ENCODE data around the gene ABCA1.
"Not testable (repeated sequence)": the region's sequence is repeated elsewhere in the genome, so short reads cannot be mapped to it uniquely, and the experiment has no call there.

The ABCA1 gene

DNA sequence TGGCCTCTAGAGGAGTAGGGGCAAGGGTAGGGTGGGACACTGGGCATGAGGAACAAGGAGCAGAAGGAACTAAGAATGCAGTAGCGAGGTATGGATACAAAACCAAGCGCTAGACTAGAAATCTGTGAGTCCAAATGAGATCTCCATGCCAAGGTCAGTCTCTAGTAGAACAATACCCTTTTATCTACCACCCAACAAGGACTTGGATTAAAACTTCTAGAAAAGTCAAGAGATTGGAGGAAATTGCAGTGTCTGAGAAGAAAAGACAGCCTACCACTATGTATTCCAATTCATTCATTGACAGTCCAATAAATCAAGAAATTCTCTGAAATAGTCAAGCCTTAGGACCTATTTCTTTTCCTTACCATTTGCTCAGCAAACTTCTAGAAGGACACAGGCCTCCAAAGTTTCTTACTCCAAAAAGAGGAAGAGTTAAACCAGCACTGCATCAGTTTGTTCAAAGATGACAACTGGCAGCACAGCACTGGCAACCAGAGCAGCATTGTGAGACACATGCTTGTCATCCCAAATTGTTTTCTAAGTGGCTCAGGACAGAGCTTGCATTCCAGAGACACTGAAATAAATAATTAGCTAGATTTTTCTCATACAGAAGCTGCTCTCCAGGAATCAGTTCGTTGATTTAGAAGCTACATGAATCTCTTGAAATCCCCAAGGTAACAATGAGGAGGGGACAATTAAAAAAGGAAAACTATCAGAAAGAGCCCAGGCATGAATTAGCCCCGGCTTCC, 22.6 kb downstream of the ABCA1 start:
- Histone ChIP-seq H3K9ac (ENCODE audit: low read length in 2 of 2) (no peak overlapping the region), H3K36me3 (ENCODE audit: control insufficient read depth in 2 of 2, insufficient read depth in 2 of 2, low read length in 2 of 2) (peaks cover 5 to 11% of the 10 kb centered on the region in 2 donors), H3K27me3 (ENCODE audit: control insufficient read depth in 1 of 2, insufficient read depth in 2 of 2, low read length in 2 of 2) (no peaks in the 10 kb centered on the region), H3K4me3 (ENCODE audit: low read length in 2 of 2) (no peak overlapping the region), H3K4me1 (ENCODE audit: control insufficient read depth, insufficient read depth, low read length) (peaks cover 54% of the 10 kb centered on the region), H3K9me3 (ENCODE audit: control insufficient read depth in 2 of 2, low read length in 2 of 2) (no peaks in the 10 kb centered on the region), H3K27ac (ENCODE audit: low read length) (peak overlapping the region; percentile 58)

- Histone ChIP-seq H3K9ac (ENCODE audit: low read length in 2 of 2) (no peak overlapping the region), H3K27ac (ENCODE audit: low read length) (no peak overlapping the region), H3K27me3 (ENCODE audit: control insufficient read depth in 1 of 2, insufficient read depth in 2 of 2, low read length in 2 of 2) (no peaks in the 10 kb centered on the region), H3K36me3 (ENCODE audit: control insufficient read depth in 2 of 2, insufficient read depth in 2 of 2, low read length in 2 of 2) (peaks cover 11 to 16% of the 10 kb centered on the region in 2 donors), H3K9me3 (ENCODE audit: control insufficient read depth in 2 of 2, low read length in 2 of 2) (no peaks in the 10 kb centered on the region), H3K4me1 (ENCODE audit: control insufficient read depth, insufficient read depth, low read length) (peaks cover 41% of the 10 kb centered on the region), H3K4me3 (ENCODE audit: low read length in 2 of 2) (no peak overlapping the region)
Observed at GRCh38 chr9:104903609-104904008, 24.3 kb downstream of the ABCA1 start.

DNA sequence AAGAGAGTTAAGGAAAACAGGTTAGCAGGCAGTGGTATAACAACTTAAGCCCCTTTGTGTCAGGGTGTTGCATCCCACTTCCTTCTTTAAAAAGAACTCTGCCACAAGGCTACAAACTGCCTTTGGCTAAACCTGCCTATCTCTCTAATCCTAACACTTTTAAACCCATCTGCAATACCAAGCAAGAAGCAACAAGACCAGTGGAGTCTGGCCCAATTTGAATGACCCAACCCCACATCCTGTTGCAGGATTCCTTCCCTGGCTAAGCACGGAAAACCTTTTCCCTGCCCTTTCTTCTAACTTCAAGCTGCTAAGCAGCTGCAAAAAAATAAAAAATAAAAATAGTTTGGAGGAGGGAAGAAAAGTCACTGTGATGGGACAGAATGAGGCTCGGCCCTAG, 27.1 kb downstream of the ABCA1 start:
- Histone ChIP-seq H3K27me3 (ENCODE audit: control insufficient read depth in 1 of 2, insufficient read depth in 2 of 2, low read length in 2 of 2) (no peaks in the 10 kb centered on the region), H3K4me3 (ENCODE audit: low read length in 2 of 2) (no peak overlapping the region), H3K9ac (ENCODE audit: low read length in 2 of 2) (no peak overlapping the region), H3K27ac (ENCODE audit: low read length) (no peak overlapping the region), H3K9me3 (ENCODE audit: control insufficient read depth in 2 of 2, low read length in 2 of 2) (no peaks in the 10 kb centered on the region), H3K4me1 (ENCODE audit: control insufficient read depth, insufficient read depth, low read length) (peaks cover 17% of the 10 kb centered on the region), H3K36me3 (ENCODE audit: control insufficient read depth in 2 of 2, insufficient read depth in 2 of 2, low read length in 2 of 2) (peaks cover 13 to 16% of the 10 kb centered on the region in 2 donors)

- Histone ChIP-seq H3K27ac (ENCODE audit: low read length) (no peak overlapping the region), H3K27me3 (ENCODE audit: control insufficient read depth in 1 of 2, insufficient read depth in 2 of 2, low read length in 2 of 2) (no peaks in the 10 kb centered on the region), H3K9ac (ENCODE audit: low read length in 2 of 2) (no peak overlapping the region), H3K9me3 (ENCODE audit: control insufficient read depth in 2 of 2, low read length in 2 of 2) (no peaks in the 10 kb centered on the region), H3K36me3 (ENCODE audit: control insufficient read depth in 2 of 2, insufficient read depth in 2 of 2, low read length in 2 of 2) (peaks cover 13 to 16% of the 10 kb centered on the region in 2 donors), H3K4me3 (ENCODE audit: low read length in 2 of 2) (no peak overlapping the region), H3K4me1 (ENCODE audit: control insufficient read depth, insufficient read depth, low read length) (peaks cover 11% of the 10 kb centered on the region)
Observed at GRCh38 chr9:104900324-104900723, 27.6 kb downstream of the ABCA1 start.

- H3K9ac ChIP-seq (ENCODE audit: low read length in 2 of 2) = no peak overlapping the region
- peaks cover 9% of the 10 kb centered on the region for H3K4me1 ChIP-seq (ENCODE audit: control insufficient read depth, insufficient read depth, low read length)
- H3K9me3 ChIP-seq (ENCODE audit: control insufficient read depth in 2 of 2, low read length in 2 of 2) = no peaks in the 10 kb centered on the region
- no peak overlapping the region for H3K4me3 ChIP-seq (ENCODE audit: low read length in 2 of 2)
- H3K27me3 ChIP-seq (ENCODE audit: control insufficient read depth in 1 of 2, insufficient read depth in 2 of 2, low read length in 2 of 2) = no peaks in the 10 kb centered on the region
- no peak overlapping the region for H3K27ac ChIP-seq (ENCODE audit: low read length)
- H3K36me3 ChIP-seq (ENCODE audit: control insufficient read depth in 2 of 2, insufficient read depth in 2 of 2, low read length in 2 of 2) = peaks cover 13 to 16% of the 10 kb centered on the region in 2 donors
Observed at GRCh38 chr9:104899759-104900247, 28.2 kb downstream of the ABCA1 start.

DNA sequence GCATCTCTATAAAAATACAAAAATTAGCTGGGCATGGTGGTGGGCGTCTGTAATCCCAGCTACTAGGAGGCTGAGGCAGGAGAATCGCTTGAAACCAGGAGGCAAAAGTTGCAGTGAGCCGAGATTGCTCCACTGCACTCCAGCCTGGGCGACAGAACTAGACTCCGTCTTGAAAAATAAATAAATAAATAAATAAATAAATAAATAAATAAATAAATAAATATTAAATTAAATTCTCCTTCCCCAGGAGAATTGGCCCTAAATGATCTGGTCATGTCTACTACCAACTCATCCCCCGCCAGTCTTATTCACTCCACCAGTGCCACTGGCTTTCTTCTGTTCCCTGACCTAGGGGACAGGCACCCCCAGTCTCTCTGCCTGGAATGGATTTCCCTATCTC, 29.6 kb downstream of the ABCA1 start:
- not testable (repeated sequence) for H3K4me1 ChIP-seq (ENCODE audit: control insufficient read depth, insufficient read depth, low read length); H3K27me3 ChIP-seq (ENCODE audit: control insufficient read depth in 1 of 2, insufficient read depth in 2 of 2, low read length in 2 of 2); H3K9me3 ChIP-seq (ENCODE audit: control insufficient read depth in 2 of 2, low read length in 2 of 2); H3K9ac ChIP-seq (ENCODE audit: low read length in 2 of 2); H3K4me3 ChIP-seq (ENCODE audit: low read length in 2 of 2); H3K27ac ChIP-seq (ENCODE audit: low read length)
- peaks cover 13 to 15% of the 10 kb centered on the region in 2 donors for H3K36me3 ChIP-seq (ENCODE audit: control insufficient read depth in 2 of 2, insufficient read depth in 2 of 2, low read length in 2 of 2)

DNA sequence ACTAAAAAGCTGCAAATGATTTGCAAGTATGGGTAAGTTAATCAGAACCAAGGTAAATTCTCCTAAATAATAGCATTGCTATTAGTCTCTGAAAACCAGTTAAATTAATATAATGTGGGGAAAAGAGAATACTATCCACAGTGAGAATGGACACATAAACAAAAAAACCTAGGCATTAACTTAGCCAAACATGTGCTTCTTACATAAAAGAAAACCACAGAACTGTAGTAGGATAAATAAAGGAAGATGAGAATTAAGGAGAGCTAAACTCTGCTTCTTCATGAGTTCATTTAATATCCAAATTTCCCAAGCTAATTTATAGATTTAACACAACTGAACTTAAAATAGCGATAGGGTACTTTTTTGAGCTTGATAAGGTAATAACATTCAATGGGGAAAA, 31.8 kb downstream of the ABCA1 start:
- Histone ChIP-seq H3K4me3 (ENCODE audit: low read length in 2 of 2) (no peak overlapping the region), H3K9me3 (ENCODE audit: control insufficient read depth in 2 of 2, low read length in 2 of 2) (no peaks in the 10 kb centered on the region), H3K27ac (ENCODE audit: low read length) (no peak overlapping the region), H3K9ac (ENCODE audit: low read length in 2 of 2) (no peak overlapping the region), H3K36me3 (ENCODE audit: control insufficient read depth in 2 of 2, insufficient read depth in 2 of 2, low read length in 2 of 2) (peaks cover 5 to 12% of the 10 kb centered on the region in 2 donors), H3K27me3 (ENCODE audit: control insufficient read depth in 1 of 2, insufficient read depth in 2 of 2, low read length in 2 of 2) (no peaks in the 10 kb centered on the region), H3K4me1 (ENCODE audit: control insufficient read depth, insufficient read depth, low read length) (peaks cover 5% of the 10 kb centered on the region)

GRCh38 chr9:104895572-104895971, 32.4 kb downstream of the ABCA1 start:
- Histone ChIP-seq H3K27ac (ENCODE audit: low read length) (no peak overlapping the region), H3K27me3 (ENCODE audit: control insufficient read depth in 1 of 2, insufficient read depth in 2 of 2, low read length in 2 of 2) (no peaks in the 10 kb centered on the region), H3K36me3 (ENCODE audit: control insufficient read depth in 2 of 2, insufficient read depth in 2 of 2, low read length in 2 of 2) (peaks cover 5 to 8% of the 10 kb centered on the region in 2 donors), H3K9me3 (ENCODE audit: control insufficient read depth in 2 of 2, low read length in 2 of 2) (no peaks in the 10 kb centered on the region), H3K9ac (ENCODE audit: low read length in 2 of 2) (no peak overlapping the region), H3K4me3 (ENCODE audit: low read length in 2 of 2) (no peak overlapping the region), H3K4me1 (ENCODE audit: control insufficient read depth, insufficient read depth, low read length) (peaks cover 2% of the 10 kb centered on the region)

DNA sequence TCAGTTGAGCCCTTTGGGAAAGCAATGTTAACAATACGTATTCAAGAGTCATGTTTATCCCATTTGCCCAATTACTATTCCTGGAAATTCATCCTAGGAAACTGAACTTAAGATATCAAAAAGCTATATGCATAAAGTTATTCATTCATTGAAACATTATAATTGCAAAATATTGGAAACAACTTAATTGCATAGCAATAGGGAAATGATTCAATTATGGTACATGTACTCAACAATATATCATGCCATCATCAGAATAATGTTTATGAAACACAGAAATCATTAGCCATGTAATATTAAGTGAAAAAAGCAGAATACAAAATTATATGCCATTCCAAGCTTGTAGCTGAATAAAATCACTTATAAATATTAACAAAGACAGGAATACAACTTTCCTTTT, 35.3 kb downstream of the ABCA1 start:
- Histone ChIP-seq H3K27ac (ENCODE audit: low read length) (no peak overlapping the region), H3K9ac (ENCODE audit: low read length in 2 of 2) (no peak overlapping the region), H3K4me1 (ENCODE audit: control insufficient read depth, insufficient read depth, low read length) (peaks cover 7% of the 10 kb centered on the region), H3K9me3 (ENCODE audit: control insufficient read depth in 2 of 2, low read length in 2 of 2) (no peaks in the 10 kb centered on the region), H3K27me3 (ENCODE audit: control insufficient read depth in 1 of 2, insufficient read depth in 2 of 2, low read length in 2 of 2) (no peaks in the 10 kb centered on the region), H3K4me3 (ENCODE audit: low read length in 2 of 2) (no peak overlapping the region), H3K36me3 (ENCODE audit: control insufficient read depth in 2 of 2, insufficient read depth in 2 of 2, low read length in 2 of 2) (peaks cover 6 to 9% of the 10 kb centered on the region in 2 donors)

DNA sequence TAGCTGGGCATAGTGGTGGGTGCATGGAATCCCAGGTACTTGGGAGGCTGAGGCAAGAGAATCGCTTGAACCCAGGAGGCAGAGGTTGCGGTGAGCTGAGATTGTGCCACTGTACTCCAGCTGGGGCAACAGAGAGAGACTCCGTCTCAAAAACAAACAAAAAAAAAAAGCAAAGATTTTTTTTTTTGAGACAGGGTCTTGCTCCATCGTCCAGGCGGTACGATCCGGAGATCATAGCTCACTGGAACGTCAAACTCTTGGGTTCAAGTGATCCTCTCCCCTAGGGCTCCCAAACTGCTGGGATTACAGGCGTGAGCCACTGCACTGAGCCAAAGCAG, 37.6 kb downstream of the ABCA1 start:
- Histone ChIP-seq H3K27ac (ENCODE audit: low read length) (no peak overlapping the region), H3K4me1 (ENCODE audit: control insufficient read depth, insufficient read depth, low read length) (peaks cover 7% of the 10 kb centered on the region), H3K9ac (ENCODE audit: low read length in 2 of 2) (no peak overlapping the region), H3K9me3 (ENCODE audit: control insufficient read depth in 2 of 2, low read length in 2 of 2) (no peaks in the 10 kb centered on the region), H3K36me3 (ENCODE audit: control insufficient read depth in 2 of 2, insufficient read depth in 2 of 2, low read length in 2 of 2) (peaks cover 23 to 26% of the 10 kb centered on the region in 2 donors), H3K27me3 (ENCODE audit: control insufficient read depth in 1 of 2, insufficient read depth in 2 of 2, low read length in 2 of 2) (no peaks in the 10 kb centered on the region), H3K4me3 (ENCODE audit: low read length in 2 of 2) (no peak overlapping the region)
